ENCODE measurements around the gene RTEL1.
"Not testable (repeated sequence)": the region's sequence is repeated elsewhere in the genome, so short reads cannot be mapped to it uniquely, and the experiment has no call there.

Gene RTEL1

GRCh38 chr20:63650486-63650885, 7.6 kb upstream of the RTEL1 start:
- not testable (repeated sequence) for DNase-seq (ENCODE audit: low read depth)

DNA sequence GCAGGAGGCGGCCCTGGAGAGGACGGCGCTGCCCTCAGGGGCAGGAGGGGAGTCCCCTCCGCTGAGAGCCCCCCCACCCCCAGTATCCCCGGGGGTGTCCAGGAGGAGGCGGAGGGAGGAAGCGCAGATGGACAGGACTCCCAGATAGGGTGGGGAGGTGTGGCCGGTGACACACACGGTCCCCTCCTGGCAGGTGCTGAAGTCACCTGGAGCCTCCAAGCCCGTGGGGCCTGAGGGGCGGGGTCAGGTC, 6.2 kb upstream of the RTEL1 start:
- DNase-seq (ENCODE audit: low read depth), result no peak

GRCh38 chr20:63652192-63652980, 5.7 kb upstream of the RTEL1 start:
- DNase-seq (ENCODE audit: low read depth), result no peak

- DNase-seq (ENCODE audit: low read depth), result no peak
These were observed 4.8 kb upstream of the RTEL1 start, which contains the start of gene STMN3 for GRCh38 chr20:63653041-63653973. Gene STMN3, minus strand, starts transcription at chr20:63653424. Its CDS starts 79 bp downstream, at chr20:63653345.

DNA sequence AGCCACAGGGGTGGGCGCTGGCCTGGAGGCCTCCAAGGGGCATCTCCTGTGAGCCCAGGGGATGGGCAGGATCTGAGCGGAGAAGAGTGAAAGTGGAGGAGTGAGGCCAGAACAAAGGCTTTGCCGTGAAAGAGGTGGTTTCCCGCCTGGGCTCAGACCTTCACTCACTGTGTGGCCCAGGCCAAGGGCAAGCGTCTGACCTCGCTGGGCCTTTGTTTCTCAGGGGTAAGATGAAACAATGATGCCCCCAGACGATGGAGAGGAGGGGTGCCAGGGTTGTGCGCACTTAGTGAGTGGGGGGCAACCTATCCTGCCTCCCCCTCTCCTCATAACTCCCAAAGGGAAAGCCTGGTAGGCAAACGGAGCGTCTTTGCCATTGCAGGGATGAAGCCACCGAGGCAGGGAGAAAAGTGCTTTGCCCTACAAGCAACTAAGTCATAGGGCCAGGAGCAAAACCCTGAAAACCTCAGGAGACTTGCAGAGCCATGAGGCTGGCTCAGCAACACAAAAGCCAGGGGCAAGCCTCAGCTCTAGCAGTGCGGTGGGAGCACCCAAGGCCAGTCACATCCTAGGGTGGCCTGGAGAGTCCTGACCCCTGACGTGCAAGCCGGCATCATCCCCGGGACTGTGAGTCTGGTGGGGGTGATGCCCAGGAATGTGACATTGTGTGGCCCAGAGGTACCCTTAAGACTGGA, 4.0 kb upstream of the RTEL1 start:
- DNase-seq (ENCODE audit: low read depth), result no peak

GRCh38 chr20:63655249-63655648, 2.9 kb upstream of the RTEL1 start:
- DNase-seq (ENCODE audit: low read depth), result no peak

GRCh38 chr20:63656451-63656850, 1.7 kb upstream of the RTEL1 start:
- no peak for DNase-seq (ENCODE audit: low read depth)

DNA sequence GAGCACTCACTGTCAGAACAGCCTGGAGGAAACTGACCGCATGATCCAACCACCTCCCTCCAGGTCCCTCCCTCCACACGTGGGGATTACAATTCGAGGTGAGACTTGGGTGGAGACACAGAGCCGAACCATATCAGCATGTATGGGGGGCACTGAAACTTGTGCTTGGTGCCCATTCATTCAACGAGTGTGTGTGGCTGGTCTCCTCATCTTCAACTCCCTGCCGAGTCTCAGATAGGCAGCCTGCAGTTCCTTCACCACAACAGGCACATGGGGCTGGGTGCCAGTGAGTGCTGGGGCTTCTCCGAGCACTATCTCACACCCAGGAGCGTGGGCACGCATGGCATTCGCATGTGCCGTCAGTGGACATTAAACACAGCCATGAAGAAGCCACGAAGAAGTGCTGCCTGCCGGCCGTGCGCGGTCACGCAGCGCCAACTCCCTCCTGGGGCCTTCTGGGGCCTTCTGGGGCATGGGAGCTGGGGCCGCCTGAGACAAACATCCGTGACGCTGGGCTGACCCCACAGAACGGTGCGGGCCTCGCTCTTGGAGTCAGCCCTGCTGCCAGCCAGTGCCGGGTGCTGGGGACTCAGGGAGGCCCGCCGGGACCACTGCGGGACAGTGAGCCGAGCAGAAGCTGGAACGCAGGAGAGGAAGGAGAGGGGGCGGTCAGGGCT, 714 bp upstream of the RTEL1 start:
- no peak for DNase-seq (ENCODE audit: low read depth)

GRCh38 chr20:63658749-63659187, 656 bp downstream of the RTEL1 start:
- DNase-seq (ENCODE audit: low read depth), result no peak

DNA sequence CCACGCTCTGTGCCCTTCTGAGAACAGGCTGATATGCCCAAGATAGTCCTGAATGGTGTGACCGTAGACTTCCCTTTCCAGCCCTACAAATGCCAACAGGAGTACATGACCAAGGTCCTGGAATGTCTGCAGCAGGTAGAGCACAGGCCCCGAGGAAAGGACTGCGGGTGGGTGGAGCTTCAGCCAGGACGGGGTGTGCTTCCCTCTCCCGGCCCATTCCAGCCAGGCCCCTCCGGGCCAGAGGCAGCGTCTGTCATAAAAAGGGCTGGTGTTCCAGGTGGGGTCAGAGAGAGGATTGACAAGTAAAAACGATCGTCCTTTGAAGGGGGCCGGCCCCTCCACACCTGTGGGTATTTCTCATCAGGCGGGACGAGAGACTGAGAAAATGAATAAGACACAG, 1.3 kb downstream of the RTEL1 start:
- no peak for DNase-seq (ENCODE audit: low read depth)

DNA sequence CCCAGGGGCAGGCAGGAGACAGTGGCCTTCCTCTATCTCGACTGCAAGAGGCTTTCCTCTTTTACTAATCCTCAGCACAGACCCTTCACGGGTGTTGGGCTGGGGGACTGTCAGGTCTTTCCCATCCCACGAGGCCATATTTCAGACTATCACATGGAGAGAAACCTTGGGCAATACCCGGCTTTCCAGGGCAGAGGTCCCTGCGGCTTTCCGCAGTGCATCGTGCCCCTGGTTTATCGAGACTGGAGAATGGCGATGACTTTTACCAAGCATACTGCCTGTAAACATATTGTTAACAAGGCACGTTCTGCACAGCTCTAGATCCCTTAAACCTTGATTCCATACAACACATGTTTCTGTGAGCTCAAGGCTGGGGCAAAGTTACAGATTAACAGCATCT, 2.1 kb downstream of the RTEL1 start:
- DNase-seq (ENCODE audit: low read depth), result not testable (repeated sequence)

GRCh38 chr20:63660622-63661021, 2.5 kb downstream of the RTEL1 start:
- no peak for DNase-seq (ENCODE audit: low read depth)

DNA sequence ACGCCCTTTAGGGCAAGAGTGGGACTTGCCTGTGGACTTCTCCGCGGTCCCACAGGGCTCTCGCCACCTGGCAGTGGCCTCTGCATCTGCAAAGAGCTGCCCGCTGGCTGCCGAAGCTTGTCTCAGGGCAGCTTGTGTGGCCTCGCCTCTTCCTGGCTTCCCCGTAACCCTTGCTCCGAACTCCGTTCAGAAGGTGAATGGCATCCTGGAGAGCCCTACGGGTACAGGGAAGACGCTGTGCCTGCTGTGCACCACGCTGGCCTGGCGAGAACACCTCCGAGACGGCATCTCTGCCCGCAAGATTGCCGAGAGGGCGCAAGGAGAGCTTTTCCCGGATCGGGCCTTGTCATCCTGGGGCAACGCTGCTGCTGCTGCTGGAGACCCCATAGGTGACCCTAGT, 3.0 kb downstream of the RTEL1 start:
- DNase-seq (ENCODE audit: low read depth), result no peak

DNA sequence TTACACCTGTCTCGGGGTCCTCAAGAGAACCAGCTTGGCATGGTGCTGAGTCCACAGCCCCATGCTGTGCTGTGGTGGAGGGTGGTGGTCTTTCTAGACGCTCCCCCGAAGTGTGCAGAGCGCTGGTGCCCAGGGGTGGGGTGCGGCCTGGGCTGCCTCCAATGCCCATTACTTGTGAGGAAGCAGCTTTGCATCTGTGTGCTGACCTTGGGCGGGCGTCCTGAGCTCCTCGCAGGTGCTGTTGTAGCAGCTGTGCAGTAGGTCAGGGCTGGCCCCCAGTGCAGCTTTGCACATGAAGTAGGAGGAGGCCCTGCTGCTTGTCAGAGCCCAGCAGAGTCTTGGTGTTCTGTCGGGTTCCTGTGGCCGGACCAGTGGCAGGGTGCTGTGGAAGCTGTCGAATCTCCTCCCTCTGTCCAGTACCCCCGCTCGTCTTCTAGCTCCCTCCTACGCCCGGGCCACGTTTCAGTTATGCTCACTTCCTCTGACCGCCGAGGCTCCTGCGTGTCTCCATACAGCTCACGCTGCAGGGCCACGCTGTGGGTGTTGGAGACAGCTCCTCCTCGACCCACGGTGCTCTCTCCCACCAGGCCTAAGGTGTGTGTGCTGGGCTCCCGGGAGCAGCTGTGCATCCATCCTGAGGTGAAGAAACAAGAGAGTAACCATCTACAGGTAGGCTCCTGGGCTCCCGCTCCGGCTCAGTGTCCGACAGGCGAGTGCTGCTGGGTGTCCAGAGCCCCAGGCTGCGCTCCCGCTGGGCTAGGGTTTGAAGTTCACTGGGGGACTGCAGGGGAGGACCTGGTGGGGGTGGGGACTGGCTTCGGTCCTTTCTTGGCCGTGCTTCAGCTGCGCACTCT, 4.1 kb downstream of the RTEL1 start:
- DNase-seq (ENCODE audit: low read depth), result no peak

- DNase-seq (ENCODE audit: low read depth), result no peak
These were observed 4.7 kb downstream of the RTEL1 start for GRCh38 chr20:63662813-63663189.

DNA sequence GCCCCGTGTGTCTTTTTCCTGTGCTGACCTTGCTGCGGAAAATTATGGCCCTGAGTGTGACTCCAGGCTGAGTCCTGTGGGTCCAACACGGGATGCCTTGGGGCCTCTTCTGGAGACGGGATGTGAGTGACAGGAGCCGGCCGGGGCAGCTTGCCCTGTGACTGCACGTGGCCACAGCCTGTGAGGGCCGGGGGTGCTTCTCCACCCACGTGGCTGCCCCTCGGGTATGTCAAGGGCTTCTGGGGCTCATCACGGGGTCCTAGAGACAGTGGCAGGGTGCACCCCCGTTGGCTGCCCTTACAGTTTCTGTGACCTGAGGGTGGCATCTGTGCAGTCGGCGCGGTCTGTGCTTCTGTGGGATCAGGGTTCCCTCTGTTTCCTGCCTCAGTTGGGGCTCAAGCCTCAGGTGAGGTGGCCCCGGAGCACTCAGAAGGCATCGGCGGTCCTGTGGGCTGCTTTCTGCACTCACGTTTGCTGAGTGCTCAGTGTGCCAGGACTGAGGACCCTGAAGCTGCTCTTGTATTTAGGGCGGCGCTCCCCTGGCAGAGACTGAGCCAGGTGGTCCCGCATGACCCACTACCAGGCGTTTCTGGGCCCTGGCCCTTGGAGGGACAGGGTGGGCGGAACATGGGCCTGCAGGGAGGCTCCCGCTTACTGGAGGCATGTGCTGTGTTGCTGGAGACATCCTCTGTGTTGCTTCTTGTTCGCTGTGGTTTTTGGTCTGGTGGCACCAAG, 5.4 kb downstream of the RTEL1 start:
- DNase-seq (ENCODE audit: low read depth), result no peak

- no peak for DNase-seq (ENCODE audit: low read depth)
These were observed 6.2 kb downstream of the RTEL1 start for GRCh38 chr20:63664143-63664851.

- DNase-seq (ENCODE audit: low read depth), result no peak
These were observed 6.9 kb downstream of the RTEL1 start for GRCh38 chr20:63664861-63665594.

- DNase-seq (ENCODE audit: low read depth), result no peak
These were observed 7.6 kb downstream of the RTEL1 start for GRCh38 chr20:63665708-63666107.
